Skin epidermis (tissue), 12 donors: ENCODE measurements around the gene LYRM7.
"Not testable (repeated sequence)": the region's sequence is repeated elsewhere in the genome, so short reads cannot be mapped to it uniquely, and the experiment has no call there.

Source experiments
- H3K27ac ChIP-seq, 21 experiments: fragments of 200-600 bp; sonication (generic) in 11 of 21; one replicate each; pipeline ENCODE4 v1.5.0; 2020; ENCODE audit warnings: mild to moderate bottlenecking in 3 of 21, inconsistent platforms in 2 of 21, moderate library complexity in 2 of 21
- H3K4me3 ChIP-seq, 7 experiments: fragments of 200-600 bp; sonication (generic) in 2 of 7; one replicate each; pipeline ENCODE4 v1.5.0; 2020; ENCODE audit warnings: inconsistent platforms in 2 of 7, mild to moderate bottlenecking in 2 of 7, moderate library complexity in 1 of 7

LYRM7 gene

GRCh38 chr5:131170540-131171275 lies at the start of gene LYRM7:
Gene LYRM7, plus strand, starts transcription at chr5:131170944. Its CDS starts 77 bp downstream, at chr5:131171021.
- Histone ChIP-seq H3K4me3 (peak within 1 kb of the TSS; percentile 43 to 66 (median 58)), H3K27ac (peak within 1 kb of the TSS in 20 of 21 experiments; percentile 39 to 86 (median 76))

- H3K4me3 ChIP-seq, H3K27ac ChIP-seq: not testable (repeated sequence)
These were observed 43.5 kb upstream of the LYRM7 start for GRCh38 chr5:131127244-131127643.

- Histone ChIP-seq H3K4me3 (no peak overlapping the region), H3K27ac (no peak overlapping the region)
These were observed 41.4 kb upstream of the LYRM7 start for GRCh38 chr5:131129306-131129705.

GRCh38 chr5:131133091-131133490 lies 37.7 kb upstream of the LYRM7 start:
- not testable (repeated sequence) for H3K27ac ChIP-seq, H3K4me3 ChIP-seq

GRCh38 chr5:131138406-131138805 lies 32.3 kb upstream of the LYRM7 start:
- not testable (repeated sequence) for H3K27ac ChIP-seq

GRCh38 chr5:131139321-131139720 lies 31.4 kb upstream of the LYRM7 start:
- Histone ChIP-seq H3K4me3 (no peak overlapping the region), H3K27ac (no peak overlapping the region)

More at GRCh38 chr5:131138406-131138805, 32.3 kb upstream of the LYRM7 start:
- H3K4me3 ChIP-seq = not testable (repeated sequence)

- no peak overlapping the region for H3K27ac ChIP-seq
These were observed 27.6 kb upstream of the LYRM7 start for GRCh38 chr5:131142970-131143617.

GRCh38 chr5:131147258-131147657 lies 23.5 kb upstream of the LYRM7 start:
- Histone ChIP-seq H3K4me3 (no peak overlapping the region), H3K27ac (no peak overlapping the region)

More at GRCh38 chr5:131142970-131143617, 27.6 kb upstream of the LYRM7 start:
- H3K4me3 ChIP-seq = no peak overlapping the region

GRCh38 chr5:131148835-131149234 lies 21.9 kb upstream of the LYRM7 start:
- Histone ChIP-seq H3K4me3 (no peak overlapping the region), H3K27ac (no peak overlapping the region)

GRCh38 chr5:131150408-131150807 lies 20.3 kb upstream of the LYRM7 start:
- no peak overlapping the region for H3K27ac ChIP-seq
- no peak overlapping the region for H3K4me3 ChIP-seq

- no peak overlapping the region for H3K4me3 ChIP-seq
- H3K27ac ChIP-seq = no peak overlapping the region
These were observed 19.5 kb upstream of the LYRM7 start for GRCh38 chr5:131151216-131151615.

GRCh38 chr5:131156385-131156784 lies 14.4 kb upstream of the LYRM7 start:
- no peak overlapping the region for H3K27ac ChIP-seq

GRCh38 chr5:131156957-131157356 lies 13.8 kb upstream of the LYRM7 start:
- Histone ChIP-seq H3K4me3 (no peak overlapping the region), H3K27ac (no peak overlapping the region)

More at GRCh38 chr5:131156385-131156784, 14.4 kb upstream of the LYRM7 start:
- no peak overlapping the region for H3K4me3 ChIP-seq

- H3K4me3 ChIP-seq = no peak overlapping the region
- no peak overlapping the region for H3K27ac ChIP-seq
These were observed 10.6 kb upstream of the LYRM7 start for GRCh38 chr5:131160134-131160533.

GRCh38 chr5:131163276-131164119 lies 7.2 kb upstream of the LYRM7 start:
- Histone ChIP-seq H3K4me3 (peak overlapping the region; percentile 74 to 91 (median 85)), H3K27ac (peak overlapping the region; percentile 71 to 99 (median 94))

- Histone ChIP-seq H3K27ac (peak overlapping the region; percentile 71 to 99 (median 94)), H3K4me3 (peak overlapping the region; percentile 74 to 91 (median 85))
These were observed 6.3 kb upstream of the LYRM7 start for GRCh38 chr5:131164191-131165118.

- H3K4me3 ChIP-seq = peak within 1 kb of the TSS; percentile 74 to 91 (median 85)
- H3K27ac ChIP-seq = peak within 1 kb of the TSS; percentile 71 to 99 (median 94)
These were observed 5.5 kb upstream of the LYRM7 start, which contains the start of gene HINT1 for GRCh38 chr5:131165119-131165727. Gene HINT1, minus strand, starts transcription at chr5:131165256. Its CDS starts 51 bp downstream, at chr5:131165205.

GRCh38 chr5:131167615-131168014 lies 3.1 kb upstream of the LYRM7 start:
- H3K27ac ChIP-seq = no peak overlapping the region
- H3K4me3 ChIP-seq = no peak overlapping the region
